Neuronal stem cell (in vitro differentiated cells): Measurements from ENCODE around the gene PLCL1.

Source experiments
- DNase-seq: peaks from one replicate; pipeline ENCODE4 v3.0.0-alpha.2; 2013; ENCODE audit warnings: low spot score
- H2AFZ ChIP-seq: one replicate; pipeline ENCODE4 v1.6.1; 2013; ENCODE audit warnings: mild to moderate bottlenecking, low read length, inconsistent platforms
- H2AK5ac ChIP-seq: 2 replicates; pipeline ENCODE4 v1.6.1; 2013; ENCODE audit warnings: low read depth, mild to moderate bottlenecking, inconsistent platforms, low read length, moderate library complexity, mixed read lengths
- H2BK120ac ChIP-seq: 2 replicates; pipeline ENCODE4 v1.6.1; 2013; ENCODE audit warnings: low read depth, mild to moderate bottlenecking, inconsistent platforms, low read length, moderate library complexity, mixed read lengths
- H2BK12ac ChIP-seq: one replicate; pipeline ENCODE4 v1.6.1; 2013; ENCODE audit warnings: low read length, inconsistent platforms
- H2BK15ac ChIP-seq: 2 replicates; pipeline ENCODE4 v1.6.1; 2013; ENCODE audit warnings: mild to moderate bottlenecking, low read length, inconsistent platforms, mixed read lengths
- H2BK5ac ChIP-seq: one replicate; pipeline ENCODE4 v1.6.1; 2013; ENCODE audit warnings: inconsistent platforms, mild to moderate bottlenecking, low read length, moderate library complexity
- H3K14ac ChIP-seq: one replicate; pipeline ENCODE4 v1.6.1; 2013; ENCODE audit warnings: low read length, inconsistent platforms
- H3K18ac ChIP-seq: 2 replicates; pipeline ENCODE4 v1.6.1; 2013; ENCODE audit warnings: low read length, inconsistent platforms
- H3K23ac ChIP-seq: 2 replicates; pipeline ENCODE4 v1.6.1; 2013; ENCODE audit warnings: low read depth, mild to moderate bottlenecking, mixed read lengths, low read length, inconsistent platforms; ENCODE audit not compliant: poor library complexity
- H3K27ac ChIP-seq: replicated peaks from 3 replicates; pipeline ENCODE4 v1.5.1; 2013; ENCODE audit warnings: low read length, inconsistent platforms
- H3K27me3 ChIP-seq, 3 experiments: 2 replicates each; pipeline ENCODE4 v1.6.1; 2013; ENCODE audit warnings: low read length in 3 of 3, mild to moderate bottlenecking in 2 of 3, inconsistent platforms in 1 of 3, low read depth in 1 of 3, mixed read lengths in 1 of 3, moderate library complexity in 1 of 3; ENCODE audit not compliant: control insufficient read depth in 3 of 3, insufficient read depth in 3 of 3
- H3K36me3 ChIP-seq, 2 donors: replicated peaks in 1 of 2; 2 replicates each; pipeline ENCODE4 v1.6.1; 2013; ENCODE audit warnings: low read length in 2 of 2; ENCODE audit not compliant: control insufficient read depth in 2 of 2, insufficient read depth in 2 of 2
- H3K4ac ChIP-seq: 2 replicates; pipeline ENCODE4 v1.6.1; 2013; ENCODE audit warnings: inconsistent platforms, mild to moderate bottlenecking, low read length, moderate library complexity
- H3K4me1 ChIP-seq, 2 donors: 1 replicate in 1 of 2; 2 replicates in 1 of 2; pipeline ENCODE4 v1.6.1; 2013; ENCODE audit warnings: low read length in 2 of 2, low read depth in 1 of 2; ENCODE audit not compliant: control insufficient read depth in 2 of 2, insufficient read depth in 1 of 2
- H3K4me2 ChIP-seq: one replicate; pipeline ENCODE4 v1.6.1; 2013; ENCODE audit warnings: mild to moderate bottlenecking, low read length, inconsistent platforms; ENCODE audit not compliant: insufficient read depth, poor library complexity, severe bottlenecking
- H3K4me3 ChIP-seq, 2 donors: 2 replicates each; pipeline ENCODE4 v1.5.1; 2013; ENCODE audit warnings: low read length in 2 of 2, mild to moderate bottlenecking in 2 of 2, inconsistent platforms in 1 of 2, moderate library complexity in 1 of 2
- H3K79me1 ChIP-seq: one replicate; pipeline ENCODE4 v1.6.1; 2013; ENCODE audit warnings: low read depth, mild to moderate bottlenecking, inconsistent platforms, low read length, moderate library complexity
- H3K9ac ChIP-seq: one replicate; pipeline ENCODE4 v1.6.1; 2013; ENCODE audit warnings: mild to moderate bottlenecking, low read depth, low read length, inconsistent platforms; ENCODE audit not compliant: poor library complexity
- H3K9me3 ChIP-seq, 2 donors: replicated peaks in 1 of 2; 2 replicates each; pipeline versions ENCODE3 to v1.6.1; 2013; ENCODE audit warnings: low read length in 2 of 2, mild to moderate bottlenecking in 2 of 2, inconsistent platforms in 1 of 2, low read depth in 1 of 2, mixed read lengths in 1 of 2, moderate library complexity in 1 of 2; ENCODE audit not compliant: control insufficient read depth in 2 of 2, insufficient read depth in 1 of 2
- H4K8ac ChIP-seq: one replicate; pipeline ENCODE4 v1.6.1; 2013; ENCODE audit warnings: low read depth, mild to moderate bottlenecking, inconsistent platforms, low read length, moderate library complexity
- H4K91ac ChIP-seq: one replicate; pipeline ENCODE4 v1.6.1; 2013; ENCODE audit warnings: low read length, low read depth, mild to moderate bottlenecking, inconsistent platforms; ENCODE audit not compliant: poor library complexity
- WGBS, 2 donors: extraction: QIAGEN DNeasy Blood & Tissue Kit; methylation state at CpG; one replicate each; pipeline ENCODE4 v1.1.7; 2013; ENCODE audit warnings: missing lambda C conversion rate in 2 of 2, mixed read lengths in 1 of 2; ENCODE audit not compliant: insufficient read length in 2 of 2, insufficient replicate concordance in 1 of 2; ENCODE audit errors: extremely low coverage in 2 of 2; 5-methylcytosine and 5-hydroxymethylcytosine counted together

Gene PLCL1

DNA sequence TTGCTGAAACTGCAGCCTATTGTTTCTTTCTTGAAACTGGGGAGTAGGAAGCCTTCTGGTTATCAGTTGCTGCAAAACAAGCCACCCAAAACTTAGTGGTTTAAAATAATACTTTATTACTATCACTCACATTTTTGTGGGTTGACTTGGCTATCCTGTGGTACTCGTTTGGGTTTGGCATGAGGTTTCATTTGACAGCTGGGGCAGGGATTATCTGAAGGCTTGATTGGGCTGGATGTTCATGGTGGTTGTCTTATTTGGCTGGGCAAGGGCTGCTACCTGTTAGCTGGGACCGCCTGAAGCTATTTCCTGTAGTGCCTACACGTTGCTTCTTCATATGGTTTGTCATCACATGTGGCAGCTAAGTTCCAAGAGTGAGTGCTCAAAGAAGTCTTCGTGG, 122.3 kb downstream of the PLCL1 start:
- no peak overlapping the region for H3K4me2 ChIP-seq
- no peak overlapping the region for H3K4ac ChIP-seq
- no peak overlapping the region for H2AFZ ChIP-seq
- H2BK12ac ChIP-seq = no peak overlapping the region
- no peaks in the 10 kb centered on the region for H3K36me3 ChIP-seq
- no peak overlapping the region for H3K18ac ChIP-seq
- H3K4me3 ChIP-seq = no peak overlapping the region
- WGBS, 2 donors = no CpG with 5 or more reads among the region's 4 CpGs
- H3K9me3 ChIP-seq = no peaks in the 10 kb centered on the region
- no peak overlapping the region for H3K27ac ChIP-seq
- no peaks in the 10 kb centered on the region for H3K27me3 ChIP-seq
- H3K23ac ChIP-seq = no peak overlapping the region
- H3K9ac ChIP-seq = no peak overlapping the region
- no peak overlapping the region for H2BK120ac ChIP-seq
- H4K91ac ChIP-seq = no peak overlapping the region
- no peak overlapping the region for H2BK5ac ChIP-seq
- H3K4me1 ChIP-seq = peaks cover 0 to 2% of the 10 kb centered on the region in 2 donors
- H3K14ac ChIP-seq = no peak overlapping the region
- H3K79me1 ChIP-seq = no peaks in the 10 kb centered on the region
- H2AK5ac ChIP-seq = no peak overlapping the region
- no peak overlapping the region for H2BK15ac ChIP-seq
- no peak overlapping the region for H4K8ac ChIP-seq
- DNase-seq = no peak

DNA sequence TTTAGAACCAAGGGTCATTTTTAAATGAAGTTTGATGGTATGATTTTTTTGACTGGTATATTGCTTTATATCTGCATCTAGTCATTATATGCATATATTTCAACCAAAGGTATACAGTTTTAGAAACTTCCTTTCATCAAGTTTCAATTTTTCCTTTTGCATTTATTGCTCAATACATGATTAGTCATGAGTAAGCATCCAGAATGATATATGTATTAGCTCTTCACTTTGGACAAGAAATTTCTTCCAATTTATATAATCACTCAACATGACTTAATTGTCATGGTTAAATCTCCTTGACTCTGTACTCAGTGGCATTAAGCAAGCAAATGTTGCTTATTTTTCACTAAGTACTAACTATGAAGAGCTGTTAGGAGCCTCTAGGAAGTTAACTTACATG, 123.6 kb downstream of the PLCL1 start:
- Histone ChIP-seq H2BK120ac (no peak overlapping the region), H3K14ac (no peak overlapping the region), H3K4me1 (peaks cover 0 to 2% of the 10 kb centered on the region in 2 donors), H3K36me3 (no peaks in the 10 kb centered on the region), H3K27me3 (no peaks in the 10 kb centered on the region), H3K4ac (no peak overlapping the region), H3K27ac (no peak overlapping the region), H3K9ac (no peak overlapping the region), H3K79me1 (no peaks in the 10 kb centered on the region), H3K18ac (no peak overlapping the region), H3K9me3 (no peaks in the 10 kb centered on the region), H2BK15ac (no peak overlapping the region), H3K4me2 (no peak overlapping the region), H4K91ac (no peak overlapping the region), H3K4me3 (no peak overlapping the region), H3K23ac (no peak overlapping the region), H2BK12ac (no peak overlapping the region), H2AK5ac (no peak overlapping the region), H2BK5ac (no peak overlapping the region), H4K8ac (no peak overlapping the region), H2AFZ (no peak overlapping the region)
- no peak for DNase-seq

DNA sequence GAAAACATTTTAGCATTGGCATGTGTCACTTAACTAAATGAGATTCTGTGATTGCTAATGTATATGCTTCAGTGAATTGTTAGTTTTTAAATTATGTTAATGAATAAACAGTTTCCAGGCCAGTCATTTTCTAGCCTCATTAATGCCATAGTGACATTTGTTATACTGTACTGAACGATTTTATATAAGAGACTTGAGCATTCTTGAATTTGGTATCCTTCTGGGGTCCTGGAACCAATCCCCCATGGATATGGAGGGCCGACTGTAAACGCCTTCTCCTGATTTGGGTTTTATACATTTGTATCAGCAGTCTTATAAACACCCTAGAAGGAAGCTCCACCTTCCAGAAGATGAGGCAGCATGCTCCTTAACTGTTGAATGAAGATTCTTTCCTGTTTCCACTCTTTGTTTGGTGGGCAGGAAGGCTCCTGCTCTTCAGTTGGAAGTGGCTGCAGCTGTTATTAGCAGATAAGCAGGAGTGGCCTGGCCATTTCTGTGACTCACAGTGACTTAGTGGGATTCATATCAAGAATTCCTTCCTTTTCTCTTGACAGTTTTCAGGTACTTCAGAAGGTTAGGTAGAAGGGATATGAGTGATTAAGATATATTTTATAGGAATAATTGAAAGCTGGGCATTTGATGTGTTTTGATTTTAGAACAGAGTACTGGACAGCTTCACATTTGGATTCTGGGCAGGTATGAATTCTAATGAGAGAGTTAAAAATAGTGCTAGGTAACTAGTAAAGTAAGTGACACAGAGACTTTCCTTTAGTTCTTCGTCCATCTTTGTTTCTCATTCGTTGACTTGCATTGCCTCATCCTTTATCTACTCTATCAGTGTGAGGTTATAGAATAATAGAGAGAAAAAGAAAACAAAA, 124.9 kb downstream of the PLCL1 start:
- H3K4ac ChIP-seq = no peak overlapping the region
- no peak overlapping the region for H2BK5ac ChIP-seq
- no CpG with 5 or more reads among the region's 5 CpGs for WGBS, 2 donors
- no peak overlapping the region for H3K4me3 ChIP-seq
- no peak overlapping the region for H3K4me2 ChIP-seq
- no peak overlapping the region for H3K27ac ChIP-seq
- no peak overlapping the region for H3K14ac ChIP-seq
- no peak overlapping the region for H2BK12ac ChIP-seq
- no peak for DNase-seq
- peaks cover 2 to 3% of the 10 kb centered on the region in 2 donors for H3K4me1 ChIP-seq
- H2AK5ac ChIP-seq = no peak overlapping the region
- H3K23ac ChIP-seq = no peak overlapping the region
- H2BK120ac ChIP-seq = no peak overlapping the region
- no peak overlapping the region for H2BK15ac ChIP-seq
- no peak overlapping the region for H4K8ac ChIP-seq
- H3K9me3 ChIP-seq = no peaks in the 10 kb centered on the region
- H3K18ac ChIP-seq = no peak overlapping the region
- no peak overlapping the region for H3K9ac ChIP-seq
- no peak overlapping the region for H2AFZ ChIP-seq
- no peak overlapping the region for H4K91ac ChIP-seq
- H3K79me1 ChIP-seq = no peaks in the 10 kb centered on the region
- no peaks in the 10 kb centered on the region for H3K27me3 ChIP-seq
- no peaks in the 10 kb centered on the region for H3K36me3 ChIP-seq

DNA sequence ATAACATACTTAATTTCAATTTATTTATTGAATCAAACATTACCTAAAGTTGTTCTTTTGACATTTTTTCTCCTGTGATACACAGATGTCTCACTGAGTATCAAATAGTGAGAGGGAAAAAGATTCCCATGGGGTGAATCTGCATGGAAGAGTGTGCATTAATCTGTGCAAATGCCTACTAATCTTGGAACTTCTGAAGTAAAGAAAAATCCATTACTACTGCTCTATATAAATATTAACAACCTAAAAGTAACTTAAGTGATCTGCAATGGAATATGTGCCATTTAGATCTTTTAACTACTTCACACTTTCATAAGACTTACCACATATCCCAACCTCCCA, 125.5 kb downstream of the PLCL1 start:
- no peak for DNase-seq
- Histone ChIP-seq H3K9me3 (no peaks in the 10 kb centered on the region), H3K36me3 (no peaks in the 10 kb centered on the region), H2BK12ac (no peak overlapping the region), H4K8ac (no peak overlapping the region), H2AFZ (no peak overlapping the region), H2BK5ac (no peak overlapping the region), H3K79me1 (no peaks in the 10 kb centered on the region), H3K4me2 (no peak overlapping the region), H2AK5ac (no peak overlapping the region), H3K27me3 (no peaks in the 10 kb centered on the region), H3K4me3 (no peak overlapping the region), H3K23ac (no peak overlapping the region), H3K27ac (no peak overlapping the region), H2BK15ac (no peak overlapping the region), H2BK120ac (no peak overlapping the region), H3K4me1 (peaks cover 2 to 5% of the 10 kb centered on the region in 2 donors), H3K9ac (no peak overlapping the region), H3K4ac (no peak overlapping the region), H3K14ac (no peak overlapping the region), H3K18ac (no peak overlapping the region), H4K91ac (no peak overlapping the region)
